DND-41 (cell line): ENCODE measurements around the gene HDAC8.

Experiments used
- ATAC-seq: fragments of 200-7000 bp; cut with Tn5 transposase; 3 replicates; pipeline ENCODE4 v1.9.1; 2021; ENCODE audit warnings: low read depth; ENCODE audit not compliant: insufficient read depth
- DNase-seq: peaks from one replicate; pipeline ENCODE4 v3.0.0-alpha.2; 2020
- H2AFZ ChIP-seq: 2 replicates; pipeline ENCODE4 v1.6.0; 2012; ENCODE audit warnings: low read depth, low read length
- H3K27ac ChIP-seq: 2 replicates; pipeline ENCODE4 v1.5.1; 2012; ENCODE audit warnings: low read length, inconsistent platforms
- H3K27me3 ChIP-seq: fragments of 200-600 bp; sonication (generic); 2 replicates; pipeline ENCODE4 v1.6.0; 2012; ENCODE audit warnings: low read length, mild to moderate bottlenecking, inconsistent platforms; ENCODE audit not compliant: insufficient read depth, poor library complexity
- H3K36me3 ChIP-seq: 2 replicates; pipeline ENCODE4 v1.5.1; 2012; ENCODE audit warnings: low read length, inconsistent platforms; ENCODE audit not compliant: insufficient read depth
- H3K4me1 ChIP-seq: 2 replicates; pipeline ENCODE4 v1.5.1; 2012; ENCODE audit warnings: mild to moderate bottlenecking, low read length; ENCODE audit not compliant: insufficient read depth
- H3K4me2 ChIP-seq: 2 replicates; pipeline ENCODE4 v1.6.0; 2012; ENCODE audit warnings: mild to moderate bottlenecking, moderate library complexity, low read length, inconsistent platforms; ENCODE audit not compliant: insufficient read depth
- H3K4me3 ChIP-seq, 2 experiments: fragments of 200-600 bp in 1 of 2; shearing (Covaris generic) in 1 of 2; 2 replicates each; pipeline ENCODE4 v1.5.1; 2012 to 2016; ENCODE audit warnings: inconsistent platforms in 2 of 2, low read length in 2 of 2, mild to moderate bottlenecking in 2 of 2, low read depth in 1 of 2, moderate library complexity in 1 of 2
- H3K79me2 ChIP-seq: 2 replicates; pipeline ENCODE4 v1.6.0; 2012; ENCODE audit warnings: low read length, inconsistent platforms; ENCODE audit not compliant: insufficient read depth
- H3K9ac ChIP-seq: 2 replicates; pipeline ENCODE4 v1.6.0; 2012; ENCODE audit warnings: low read depth, mild to moderate bottlenecking, inconsistent platforms, low read length, moderate library complexity
- H3K9me3 ChIP-seq: 2 replicates; pipeline ENCODE4 v1.5.1; 2012; ENCODE audit warnings: low read length, moderate library complexity, mild to moderate bottlenecking, inconsistent platforms; ENCODE audit not compliant: insufficient read depth, severe bottlenecking
- H4K20me1 ChIP-seq: 2 replicates; pipeline ENCODE4 v1.6.0; 2012; ENCODE audit warnings: low read length; ENCODE audit not compliant: insufficient read depth
- CTCF ChIP-seq: IDR thresholded peaks from 2 replicates; pipeline ENCODE4 v1.5.1; 2012; ENCODE audit warnings: borderline replicate concordance, low read length, moderate library complexity, mild to moderate bottlenecking; ENCODE audit not compliant: poor library complexity, severe bottlenecking; ENCODE audit errors: extremely low read depth
- EZH2 ChIP-seq: IDR thresholded peaks from 3 replicates; pipeline ENCODE4 v1.6.1; 2012; ENCODE audit warnings: borderline replicate concordance, low read depth, mild to moderate bottlenecking, moderate library complexity, low read length, inconsistent platforms; ENCODE audit not compliant: severe bottlenecking

The HDAC8 gene

GRCh38 chrX:72317139-72317538 lies 255.5 kb downstream of the HDAC8 start:
- Histone ChIP-seq H3K27ac (no peak overlapping the region), H3K79me2 (no peaks in the 10 kb centered on the region), H3K9me3 (no peaks in the 10 kb centered on the region), H4K20me1 (no peaks in the 10 kb centered on the region), H3K4me3 (no peak overlapping the region), H3K27me3 (no peaks in the 10 kb centered on the region), H3K36me3 (no peaks in the 10 kb centered on the region), H2AFZ (no peak overlapping the region), H3K4me1 (no peaks in the 10 kb centered on the region), H3K4me2 (no peak overlapping the region), H3K9ac (no peak overlapping the region)
- no peak for ATAC-seq
- TF ChIP-seq EZH2 (no peak), CTCF (no peak)
- no peak for DNase-seq

DNA sequence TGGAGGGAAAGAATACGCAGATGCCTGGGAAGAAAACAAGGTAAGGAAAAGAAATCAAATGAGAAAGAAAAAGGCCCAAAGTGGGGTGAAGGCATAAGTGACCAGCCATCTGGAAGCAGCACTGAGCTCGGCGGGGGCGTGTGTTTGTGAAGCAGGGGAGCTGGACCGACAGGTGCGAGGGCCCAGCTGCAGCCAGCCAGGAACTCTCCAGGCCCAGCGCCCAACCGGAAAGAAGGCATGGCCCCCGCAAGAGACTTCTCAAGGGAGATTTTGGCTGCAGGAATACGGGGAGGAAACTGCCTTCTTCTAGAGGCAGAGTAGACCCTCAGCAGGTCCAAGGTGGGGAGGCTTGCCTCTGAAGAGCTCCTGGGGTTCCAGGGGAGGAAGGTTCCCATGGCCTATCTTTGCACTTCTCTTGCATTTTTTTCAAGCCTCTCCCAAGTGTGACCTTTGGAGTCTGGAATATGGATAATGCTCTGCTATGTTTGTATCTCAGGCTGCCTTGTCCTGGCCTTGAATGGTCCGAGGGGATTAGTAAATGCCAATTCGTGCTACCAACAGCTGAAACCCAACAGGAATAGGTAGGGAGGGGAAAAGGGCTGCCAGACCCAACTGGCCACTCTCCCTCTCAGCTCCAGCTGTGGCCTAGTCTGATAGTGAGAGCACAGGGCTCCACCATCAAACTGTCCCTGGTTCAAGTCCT lies 256.1 kb downstream of the HDAC8 start:
- no peak for DNase-seq
- TF ChIP-seq EZH2 (no peak), CTCF (no peak)
- H3K36me3 ChIP-seq, result no peaks in the 10 kb centered on the region

GRCh38 chrX:72314881-72315280 lies 257.8 kb downstream of the HDAC8 start:
- ATAC-seq (no peak), DNase-seq (no peak)
- Histone ChIP-seq H3K4me3 (no peak overlapping the region), H2AFZ (no peak overlapping the region), H3K9me3 (no peaks in the 10 kb centered on the region), H3K9ac (no peak overlapping the region), H3K36me3 (no peaks in the 10 kb centered on the region), H3K27me3 (no peaks in the 10 kb centered on the region), H3K4me1 (no peaks in the 10 kb centered on the region), H3K4me2 (no peak overlapping the region), H3K27ac (no peak overlapping the region), H4K20me1 (no peaks in the 10 kb centered on the region), H3K79me2 (no peaks in the 10 kb centered on the region)
- TF ChIP-seq EZH2 (no peak), CTCF (no peak)

More for the DNA sequence above, 256.1 kb downstream of the HDAC8 start:
- no peak overlapping the region for H3K4me3 ChIP-seq
- H3K27me3 ChIP-seq, result no peaks in the 10 kb centered on the region
- H3K4me2 ChIP-seq, result no peak overlapping the region
- no peak overlapping the region for H3K27ac ChIP-seq
- no peaks in the 10 kb centered on the region for H3K9me3 ChIP-seq
- no peaks in the 10 kb centered on the region for H4K20me1 ChIP-seq
- no peaks in the 10 kb centered on the region for H3K79me2 ChIP-seq
- no peak overlapping the region for H2AFZ ChIP-seq
- H3K4me1 ChIP-seq, result no peaks in the 10 kb centered on the region
- no peak for ATAC-seq
- H3K9ac ChIP-seq, result no peak overlapping the region
